Caco-2 (cell line): ENCODE results near the gene ZNF543. TPM values are rescaled to one million over a fixed set of nuclear protein-coding genes. Genes with fewer than 3 reads are reported as not detected.

Experiments used
- BruUV-seq: library from RNA; stranded (reverse); fragments of 400-500 nt; replicated peaks from 2 replicates; lab custom pipeline; 2021; lab: Mats Ljungman, UMichigan
- CTCF ChIA-PET: fragments of 300-600 bp; sonication (Branson Sonifier 250); formaldehyde crosslinking; loops from one replicate; lab custom pipeline; 2022; ENCODE audit warnings: antibody characterized with exemption; lab: Charles Lee
- POLR2A ChIA-PET: fragments of 300-600 bp; sonication (Branson Sonifier 250); formaldehyde crosslinking; loops from one replicate; lab custom pipeline; 2022; ENCODE audit warnings: antibody characterized with exemption; lab: Charles Lee
- DNase-seq, 2 experiments: peaks; one replicate each; pipeline versions ENCODE4 v3.0.0 to v3.0.0-alpha.2; 2020 to 2022
- H3K27me3 ChIP-seq: replicated peaks from 2 replicates; pipeline ENCODE4 v1.6.0; 2011; ENCODE audit warnings: low read length; ENCODE audit not compliant: control insufficient read depth, insufficient read depth
- H3K36me3 ChIP-seq: 2 replicates; pipeline ENCODE4 v1.5.1; 2011; ENCODE audit warnings: low read length; ENCODE audit not compliant: control insufficient read depth, insufficient read depth
- H3K4me1 ChIP-seq: fragments of 250-450 bp; sonication (Bioruptor Pico); 2 replicates; pipeline ENCODE4 v1.5.1; 2020; ENCODE audit warnings: mild to moderate bottlenecking
- H3K4me3 ChIP-seq: 2 replicates; pipeline ENCODE4 v1.5.1; 2011; ENCODE audit warnings: low read depth, mild to moderate bottlenecking, control low read depth, low read length
- H3K9me3 ChIP-seq: fragments of 250-450 bp; sonication (Bioruptor Pico); 2 replicates; pipeline ENCODE4 v1.5.1; 2020; ENCODE audit warnings: mild to moderate bottlenecking, moderate library complexity
- H3K27ac Mint-ChIP-seq: one replicate; pipeline ENCODE4 v1.8.0; 2022; ENCODE audit warnings: mixed read lengths; ENCODE audit not compliant: unreplicated experiment
- H3K27me3 Mint-ChIP-seq: one replicate; pipeline ENCODE4 v1.8.0; 2022; ENCODE audit warnings: mixed read lengths; ENCODE audit not compliant: insufficient read depth, unreplicated experiment
- H3K36me3 Mint-ChIP-seq: one replicate; pipeline ENCODE4 v1.8.0; 2022; ENCODE audit warnings: mild to moderate bottlenecking, mixed read lengths; ENCODE audit not compliant: insufficient read depth, unreplicated experiment
- H3K4me1 Mint-ChIP-seq: one replicate; pipeline ENCODE4 v1.8.0; 2022; ENCODE audit warnings: low read depth, mixed read lengths; ENCODE audit not compliant: unreplicated experiment
- H3K4me3 Mint-ChIP-seq: one replicate; pipeline ENCODE4 v1.8.0; 2022; ENCODE audit warnings: mild to moderate bottlenecking, moderate library complexity, mixed read lengths; ENCODE audit not compliant: unreplicated experiment
- H3K9me3 Mint-ChIP-seq: one replicate; pipeline ENCODE4 v1.8.0; 2022; ENCODE audit warnings: mixed read lengths; ENCODE audit not compliant: unreplicated experiment
- CTCF ChIP-seq, 2 experiments: fragments of 200-600 bp in 1 of 2; IDR thresholded peaks; 1 replicate in 1 of 2; 2 replicates in 1 of 2; pipeline versions ENCODE4 v1.5.1 to v1.8.0; 2011 to 2022; ENCODE audit warnings: antibody characterized with exemption in 1 of 2, control low read depth in 1 of 2, inconsistent platforms in 1 of 2, low read depth in 1 of 2, low read length in 1 of 2, mild to moderate bottlenecking in 1 of 2, moderate library complexity in 1 of 2; ENCODE audit not compliant: insufficient read depth in 1 of 2, severe bottlenecking in 1 of 2, unreplicated experiment in 1 of 2
- intact Hi-C: fragments of 100-400 bp; cut with micrococcal nuclease; formaldehyde crosslinking; loops from one replicate; pipeline ENCODE4 v1.10.0; 2022; ENCODE audit not compliant: unreplicated experiment
- total RNA-seq: library from RNA; stranded (reverse); gene quantifications from 2 replicates; pipeline ENCODE4 v1.2.3, GENCODE V29; 2022

ZNF543 gene
- total RNA-seq, 1 experiment from 2014 or later: 3.5 TPM

- peaks cover 10% of the 10 kb centered on the region for H3K36me3 Mint-ChIP-seq
- Histone ChIP-seq H3K4me1 (no peaks in the 10 kb centered on the region), H3K9me3 (no peaks in the 10 kb centered on the region), H3K36me3 (no peaks in the 10 kb centered on the region), H3K27me3 (no peaks in the 10 kb centered on the region), H3K4me3 (peak overlapping the region; percentile 47)
- POLR2A ChIA-PET: no interaction called here
- H3K4me1 Mint-ChIP-seq: no peaks in the 10 kb centered on the region
- peak overlapping the region; percentile 70 for H3K4me3 Mint-ChIP-seq
- intact Hi-C loops: no loop called here
- CTCF ChIA-PET: no interaction called here
- H3K9me3 Mint-ChIP-seq: no peaks in the 10 kb centered on the region
- H3K27ac Mint-ChIP-seq: peak overlapping the region; percentile 55
- DNase-seq: no peak
- no TSS peak for BruUV-seq
- H3K27me3 Mint-ChIP-seq: no peaks in the 10 kb centered on the region
- TF ChIP-seq CTCF (IDR thresholded peaks at IDR 0.05; ENCODE audit: insufficient read depth in 1 of 2, low read depth in 1 of 2, low read length in 1 of 2, severe bottlenecking in 1 of 2, unreplicated experiment in 1 of 2): no peak
Observed at GRCh38 chr19:57321116-57321515, 844 bp downstream of the ZNF543 start.

- Histone ChIP-seq H3K9me3 (no peaks in the 10 kb centered on the region), H3K27me3 (no peaks in the 10 kb centered on the region), H3K36me3 (no peaks in the 10 kb centered on the region), H3K4me3 (no peak overlapping the region), H3K4me1 (no peaks in the 10 kb centered on the region)
- CTCF ChIA-PET: no interaction called here
- intact Hi-C loops: no loop called here
- no TSS peak for BruUV-seq
- Mint-ChIP-seq H3K27ac (no peak overlapping the region), H3K4me3 (peak overlapping the region; percentile 70), H3K27me3 (no peaks in the 10 kb centered on the region), H3K4me1 (no peaks in the 10 kb centered on the region), H3K36me3 (peaks cover 10% of the 10 kb centered on the region), H3K9me3 (no peaks in the 10 kb centered on the region)
- no peak for DNase-seq
- POLR2A ChIA-PET: no interaction called here
- TF ChIP-seq CTCF (IDR thresholded peaks at IDR 0.05; ENCODE audit: insufficient read depth in 1 of 2, low read depth in 1 of 2, low read length in 1 of 2, severe bottlenecking in 1 of 2, unreplicated experiment in 1 of 2): no peak
Observed at GRCh38 chr19:57321751-57322150, 1.5 kb downstream of the ZNF543 start.

- H3K4me1 ChIP-seq: no peaks in the 10 kb centered on the region
- Mint-ChIP-seq H3K9me3 (no peaks in the 10 kb centered on the region), H3K27ac (no peak overlapping the region), H3K27me3 (no peaks in the 10 kb centered on the region), H3K36me3 (peaks cover 10% of the 10 kb centered on the region), H3K4me1 (no peaks in the 10 kb centered on the region), H3K4me3 (no peak overlapping the region)
- ChIA-PET CTCF (no interaction called here), POLR2A (no interaction called here)
- H3K9me3 ChIP-seq: no peaks in the 10 kb centered on the region
- intact Hi-C loops: no loop called here
- BruUV-seq: no TSS peak
- no peak for DNase-seq
- no peak overlapping the region for H3K4me3 ChIP-seq
- TF ChIP-seq CTCF (IDR thresholded peaks at IDR 0.05; ENCODE audit: insufficient read depth in 1 of 2, low read depth in 1 of 2, low read length in 1 of 2, severe bottlenecking in 1 of 2, unreplicated experiment in 1 of 2): no peak
- no peaks in the 10 kb centered on the region for H3K27me3 ChIP-seq
- no peaks in the 10 kb centered on the region for H3K36me3 ChIP-seq
Observed at GRCh38 chr19:57324992-57325391, 4.7 kb downstream of the ZNF543 start.
